MM.1S (cell line): ENCODE results near the gene GMPR.

Experiments used
- DNase-seq: peaks from one replicate; pipeline ENCODE4 v3.0.0-alpha.2; 2015
- H2AFZ ChIP-seq: fragments of 300-600 bp; sonication (generic); 2 replicates; pipeline ENCODE4 v1.6.0; 2016; ENCODE audit warnings: antibody characterized with exemption, low read length
- H3F3A ChIP-seq: fragments of 300-600 bp; sonication (generic); 2 replicates; pipeline ENCODE4 v1.6.1; 2016; ENCODE audit warnings: mild to moderate bottlenecking, antibody characterized with exemption, low read length, moderate library complexity, mixed read lengths; ENCODE audit not compliant: insufficient read depth
- H3K27ac ChIP-seq: fragments of 300-600 bp; sonication (generic); 2 replicates; pipeline ENCODE4 v1.5.1; 2016; ENCODE audit warnings: mild to moderate bottlenecking, low read length
- H3K27me3 ChIP-seq: fragments of 300-600 bp; sonication (generic); replicated peaks from 2 replicates; pipeline ENCODE4 v1.6.0; 2016; ENCODE audit warnings: low read length; ENCODE audit not compliant: insufficient read depth
- H3K36me3 ChIP-seq: fragments of 300-600 bp; sonication (generic); replicated peaks from 2 replicates; pipeline ENCODE4 v1.6.1; 2016; ENCODE audit warnings: mild to moderate bottlenecking, low read length, mixed read lengths; ENCODE audit not compliant: insufficient read depth
- H3K4me1 ChIP-seq: fragments of 300-600 bp; sonication (generic); 2 replicates; pipeline ENCODE4 v1.6.1; 2016; ENCODE audit warnings: low read length, mixed read lengths
- H3K4me2 ChIP-seq: fragments of 300-600 bp; sonication (generic); 2 replicates; pipeline ENCODE4 v1.6.0; 2016; ENCODE audit warnings: low read depth, low read length
- H3K4me3 ChIP-seq: fragments of 300-600 bp; sonication (generic); 2 replicates; pipeline ENCODE4 v1.5.1; 2016; ENCODE audit warnings: low read length, mixed read lengths
- H3K79me2 ChIP-seq: fragments of 300-600 bp; sonication (generic); 2 replicates; pipeline ENCODE4 v1.6.1; 2016; ENCODE audit warnings: mixed run types, low read length, mixed read lengths
- H3K9ac ChIP-seq: fragments of 300-600 bp; sonication (generic); 2 replicates; pipeline ENCODE4 v1.6.1; 2016; ENCODE audit warnings: low read length, mixed read lengths
- H3K9me2 ChIP-seq: fragments of 300-600 bp; sonication (generic); replicated peaks from 2 replicates; pipeline ENCODE4 v1.6.1; 2016; ENCODE audit warnings: mild to moderate bottlenecking, low read length, mixed read lengths; ENCODE audit not compliant: insufficient read depth
- H3K9me3 ChIP-seq: fragments of 300-600 bp; sonication (generic); replicated peaks from 2 replicates; pipeline ENCODE4 v1.6.1; 2016; ENCODE audit warnings: mild to moderate bottlenecking, low read length, mixed read lengths; ENCODE audit not compliant: insufficient read depth
- H4K20me1 ChIP-seq: fragments of 300-600 bp; sonication (generic); 2 replicates; pipeline ENCODE4 v1.6.1; 2016; ENCODE audit warnings: mild to moderate bottlenecking, low read length, moderate library complexity, mixed read lengths; ENCODE audit not compliant: insufficient read depth
- CTCF ChIP-seq: fragments of 300-600 bp; sonication (generic); IDR thresholded peaks from 2 replicates; pipeline ENCODE4 v1.5.1; 2016; ENCODE audit warnings: antibody characterized with exemption, low read length, mixed read lengths
- EZH2 ChIP-seq: fragments of 300-600 bp; sonication (generic); optimal IDR thresholded peaks from 2 replicates; pipeline ENCODE3; 2017; ENCODE audit warnings: low read depth, mild to moderate bottlenecking, antibody characterized with exemption, low read length, mixed read lengths
- EZH2phosphoT487 ChIP-seq: fragments of 300-600 bp; sonication (generic); IDR thresholded peaks from 2 replicates; pipeline ENCODE4 v1.6.1; 2018; ENCODE audit warnings: antibody characterized with exemption, low read length

GMPR gene

GRCh38 chr6:16200321-16200883 lies 38.0 kb upstream of the GMPR start:
- no peak overlapping the region for H3K4me3 ChIP-seq
- no peak for DNase-seq
- no peak for TF ChIP-seq EZH2
- TF ChIP-seq CTCF, result no peak
- TF ChIP-seq EZH2phosphoT487, result no peak
- H3K4me2 ChIP-seq, result no peak overlapping the region
- H3K27ac ChIP-seq, result no peak overlapping the region
- H3K27me3 ChIP-seq, result no peaks in the 10 kb centered on the region
- H3K4me1 ChIP-seq, result no peaks in the 10 kb centered on the region
- no peaks in the 10 kb centered on the region for H3K36me3 ChIP-seq
- no peaks in the 10 kb centered on the region for H3K79me2 ChIP-seq
- H3K9me3 ChIP-seq, result no peaks in the 10 kb centered on the region
- no peaks in the 10 kb centered on the region for H3F3A ChIP-seq
- no peak overlapping the region for H3K9ac ChIP-seq
- no peaks in the 10 kb centered on the region for H4K20me1 ChIP-seq
- H3K9me2 ChIP-seq, result no peaks in the 10 kb centered on the region
- H2AFZ ChIP-seq, result no peak overlapping the region

- no peaks in the 10 kb centered on the region for H3K9me2 ChIP-seq
- H4K20me1 ChIP-seq, result no peaks in the 10 kb centered on the region
- DNase-seq, result no peak
- H3K9ac ChIP-seq, result no peak overlapping the region
- TF ChIP-seq EZH2, result no peak
- no peak for TF ChIP-seq CTCF
- TF ChIP-seq EZH2phosphoT487, result no peak
- H3K4me2 ChIP-seq, result no peak overlapping the region
- no peak overlapping the region for H3K4me3 ChIP-seq
- no peaks in the 10 kb centered on the region for H3K36me3 ChIP-seq
- H3K27me3 ChIP-seq, result no peaks in the 10 kb centered on the region
- H3K79me2 ChIP-seq, result no peaks in the 10 kb centered on the region
- H3F3A ChIP-seq, result no peaks in the 10 kb centered on the region
- H3K27ac ChIP-seq, result no peak overlapping the region
- H3K4me1 ChIP-seq, result no peaks in the 10 kb centered on the region
- H2AFZ ChIP-seq, result no peak overlapping the region
- H3K9me3 ChIP-seq, result no peaks in the 10 kb centered on the region
These were observed 36.7 kb upstream of the GMPR start for GRCh38 chr6:16201706-16202105.

GRCh38 chr6:16204653-16205376 lies 33.6 kb upstream of the GMPR start:
- no peaks in the 10 kb centered on the region for H3K79me2 ChIP-seq
- no peaks in the 10 kb centered on the region for H4K20me1 ChIP-seq
- no peaks in the 10 kb centered on the region for H3K36me3 ChIP-seq
- DNase-seq, result no peak
- H3K4me3 ChIP-seq, result no peak overlapping the region
- TF ChIP-seq EZH2 (no peak), CTCF (no peak), EZH2phosphoT487 (no peak)
- H3K4me2 ChIP-seq, result no peak overlapping the region
- H3F3A ChIP-seq, result no peaks in the 10 kb centered on the region
- H3K27ac ChIP-seq, result no peak overlapping the region
- no peaks in the 10 kb centered on the region for H3K9me3 ChIP-seq
- H2AFZ ChIP-seq, result no peak overlapping the region
- no peaks in the 10 kb centered on the region for H3K27me3 ChIP-seq
- no peaks in the 10 kb centered on the region for H3K9me2 ChIP-seq
- no peak overlapping the region for H3K9ac ChIP-seq
- H3K4me1 ChIP-seq, result no peaks in the 10 kb centered on the region
